Measurements from ENCODE around the gene IGSF9B. TPM values are rescaled to one million over a fixed set of nuclear protein-coding genes. Genes with fewer than 3 reads are reported as not detected.

Gene IGSF9B
- total and polyA plus RNA-seq, 12 donors: 0.12 to 23.4 (median 1.6) TPM

GRCh38 chr11:133919330-133920108, 37.2 kb downstream of the IGSF9B start:
- intact Hi-C loops (cut with DNase I): no loop called here
- Histone ChIP-seq H3K36me3 (replicated peaks in 1 of 2) (no peaks in the 10 kb centered on the region), H3K4me3 (no peak overlapping the region), H3K27ac (no peak overlapping the region), H3K9me3 (replicated peaks in 1 of 3) (no peaks in the 10 kb centered on the region), H3K27me3 (no peaks in the 10 kb centered on the region), H3K4me1 (replicated peaks in 1 of 2) (no peaks in the 10 kb centered on the region)
- no peak for DNase-seq
- TF ChIP-seq CTCF (IDR thresholded peaks at IDR 0.05): no peak
- no peak for TF ChIP-seq POLR2A (IDR thresholded peaks at IDR 0.05)
- 40 to 67% (median 61%) methylated on average over 28 to 66 of the region's 66 CpGs for WGBS, 4 donors

- Histone ChIP-seq H3K9me3 (replicated peaks in 1 of 3) (no peaks in the 10 kb centered on the region), H3K27me3 (no peaks in the 10 kb centered on the region), H3K27ac (no peak overlapping the region), H3K36me3 (replicated peaks in 1 of 2) (no peaks in the 10 kb centered on the region), H3K4me1 (replicated peaks in 1 of 2) (no peaks in the 10 kb centered on the region), H3K4me3 (no peak overlapping the region)
- no peak for DNase-seq
- intact Hi-C loops (cut with DNase I): no loop called here
- WGBS, 4 donors: 8 to 26% (median 13%) methylated on average over 18 to 26 of the region's 26 CpGs
- no peak for TF ChIP-seq CTCF (IDR thresholded peaks at IDR 0.05)
- TF ChIP-seq POLR2A (IDR thresholded peaks at IDR 0.05): no peak
These were observed 38.0 kb downstream of the IGSF9B start for GRCh38 chr11:133918608-133919260.

DNA sequence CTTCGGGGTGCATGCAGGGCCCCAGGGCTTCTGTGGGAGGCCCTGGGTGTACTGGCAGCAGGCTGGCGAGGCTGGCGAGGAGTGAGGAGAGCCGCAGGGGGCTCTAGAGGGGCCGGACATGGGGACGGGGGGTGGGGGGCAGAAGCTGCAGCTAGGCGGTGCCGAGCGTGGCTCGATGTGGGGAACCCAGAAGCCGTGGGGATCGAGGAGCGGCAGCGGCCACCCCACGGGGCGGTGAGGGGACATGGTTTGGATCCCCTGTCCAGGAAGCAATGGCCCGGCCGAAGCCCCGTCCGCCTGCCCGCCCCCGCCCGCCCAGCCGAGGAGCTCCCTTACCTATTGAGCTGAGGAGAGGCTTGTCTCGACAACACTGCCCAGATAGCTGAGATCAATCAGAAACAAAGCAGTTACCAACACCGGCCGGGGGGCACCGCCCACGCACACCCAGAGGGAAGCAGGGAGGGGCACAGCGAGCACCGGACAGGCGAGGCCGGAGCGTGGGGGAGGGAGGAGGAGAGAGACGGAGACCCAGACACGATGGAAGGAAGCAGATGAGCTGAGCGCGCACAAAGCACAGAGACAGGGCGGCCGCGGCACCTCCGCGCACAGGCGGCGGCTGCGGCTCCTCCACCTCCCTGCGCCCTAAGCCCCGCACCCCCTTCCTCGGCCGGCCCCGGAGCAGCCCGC, 38.7 kb downstream of the IGSF9B start:
- Histone ChIP-seq H3K27ac (no peak overlapping the region), H3K36me3 (replicated peaks in 1 of 2) (no peaks in the 10 kb centered on the region), H3K4me1 (replicated peaks in 1 of 2) (no peaks in the 10 kb centered on the region), H3K27me3 (no peaks in the 10 kb centered on the region), H3K4me3 (no peak overlapping the region), H3K9me3 (replicated peaks in 1 of 3) (no peaks in the 10 kb centered on the region)
- TF ChIP-seq POLR2A (IDR thresholded peaks at IDR 0.05) (no peak), CTCF (IDR thresholded peaks at IDR 0.05) (no peak)
- intact Hi-C loops (cut with DNase I): no loop called here
- no peak for DNase-seq
- WGBS, 4 donors: 27 to 35% (median 29%) methylated on average over 23 to 52 of the region's 52 CpGs

GRCh38 chr11:133916784-133917440, 39.9 kb downstream of the IGSF9B start:
- H3K27me3 ChIP-seq: no peaks in the 10 kb centered on the region
- no peak for DNase-seq
- TF ChIP-seq CTCF (IDR thresholded peaks at IDR 0.05) (no peak), POLR2A (IDR thresholded peaks at IDR 0.05) (no peak)
- H3K27ac ChIP-seq: no peak overlapping the region
- no peak overlapping the region for H3K4me3 ChIP-seq
- WGBS, 4 donors: 70 to 88% (median 78%) methylated on average over 10 to 14 of the region's 14 CpGs
- intact Hi-C loops (cut with DNase I): no loop called here
- no peaks in the 10 kb centered on the region for H3K9me3 ChIP-seq (replicated peaks in 1 of 3)
- no peaks in the 10 kb centered on the region for H3K4me1 ChIP-seq (replicated peaks in 1 of 2)
- H3K36me3 ChIP-seq (replicated peaks in 1 of 2): no peaks in the 10 kb centered on the region

All from adrenal gland (tissue), 12 donors.